Stimulated activated CD4-positive, alpha-beta T cell treated with anti-CD3 and anti-CD28 coated beads, Interleukin-2, amount 100 ng/mL, for 4 hours (primary cell): ENCODE results near the gene NHS.

Experiments used
- DNase-seq: peaks from one replicate; pipeline ENCODE4 v3.0.0-alpha.2; 2020; ENCODE audit warnings: low read depth

Gene NHS

DNA sequence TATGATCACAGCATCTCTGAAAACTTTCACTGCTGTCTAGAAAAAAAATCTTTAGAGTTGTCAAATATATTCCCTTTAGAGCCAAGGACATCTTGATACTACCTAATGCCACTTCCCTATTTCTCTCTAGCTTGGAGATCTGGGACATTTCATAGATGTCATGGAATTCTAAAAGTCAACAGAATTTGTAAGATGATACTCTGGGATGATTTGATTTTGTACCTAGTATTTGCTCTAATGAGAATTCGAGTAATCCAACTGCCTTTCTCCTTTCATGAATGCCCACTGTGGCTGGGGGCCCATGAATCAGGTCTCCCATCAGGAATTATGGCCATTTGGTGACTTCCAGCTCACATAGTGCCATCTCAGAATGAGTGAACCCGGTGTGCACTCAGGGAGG is 73.2 kb downstream of the NHS start:
- DNase-seq, result no peak

DNA sequence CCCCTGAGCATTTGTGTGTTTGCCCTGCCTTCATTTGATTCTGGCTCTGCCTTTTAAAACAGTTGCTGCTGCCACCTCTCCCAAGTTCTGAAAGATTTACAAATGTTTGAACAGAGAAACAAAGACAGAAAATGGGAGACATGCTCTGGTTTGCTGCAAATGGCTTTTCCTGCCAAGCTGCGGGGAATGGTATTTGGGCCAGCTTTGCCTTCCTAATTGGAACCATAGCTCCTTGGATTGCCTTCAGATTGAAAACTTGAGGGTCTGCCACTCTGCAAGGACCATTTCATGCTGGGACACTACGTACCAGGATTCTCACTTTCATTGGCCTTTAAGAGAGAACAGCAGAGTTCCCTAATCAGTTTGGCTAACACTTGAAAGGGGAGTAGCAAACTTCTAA is 74.9 kb downstream of the NHS start:
- no peak for DNase-seq

DNA sequence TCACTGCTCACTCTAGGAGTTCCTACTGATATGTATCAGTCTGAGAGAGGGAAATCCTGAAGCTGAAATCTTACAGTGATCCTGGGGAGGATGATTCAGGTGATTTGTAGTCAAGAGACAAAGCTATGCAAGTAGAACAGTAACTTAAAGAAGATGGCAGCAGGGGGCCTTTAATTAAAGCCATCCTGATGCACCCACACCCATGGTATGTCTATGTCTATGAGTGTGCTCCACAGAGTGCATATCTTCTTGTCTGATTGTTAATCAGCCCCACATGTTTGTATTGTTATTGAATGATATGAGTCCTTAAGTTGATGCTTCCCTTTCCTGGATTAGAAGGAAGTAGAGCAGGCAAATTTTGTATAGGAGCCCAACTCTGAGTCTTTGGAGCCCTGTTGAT is 78.8 kb downstream of the NHS start:
- no peak for DNase-seq

DNA sequence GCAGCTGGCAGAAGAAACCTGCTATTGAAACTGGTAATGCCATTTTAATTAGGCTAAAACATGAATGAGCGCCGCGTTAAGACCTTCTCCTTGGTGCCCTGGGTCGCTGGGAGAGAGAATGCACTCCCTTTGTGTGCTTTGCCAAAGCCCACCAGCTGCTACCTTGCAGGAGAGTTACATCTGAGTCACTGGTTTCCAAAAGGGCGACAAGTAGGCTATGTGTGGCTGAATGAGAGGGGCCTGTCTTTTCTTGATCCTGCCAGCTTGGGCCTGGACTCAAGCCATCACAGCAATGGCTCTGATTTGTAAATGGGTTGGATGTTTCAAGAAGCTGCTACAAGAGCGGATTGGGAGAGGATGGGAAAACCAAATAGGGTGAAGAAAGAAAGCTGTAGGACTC is 81.5 kb downstream of the NHS start:
- DNase-seq, result no peak

DNA sequence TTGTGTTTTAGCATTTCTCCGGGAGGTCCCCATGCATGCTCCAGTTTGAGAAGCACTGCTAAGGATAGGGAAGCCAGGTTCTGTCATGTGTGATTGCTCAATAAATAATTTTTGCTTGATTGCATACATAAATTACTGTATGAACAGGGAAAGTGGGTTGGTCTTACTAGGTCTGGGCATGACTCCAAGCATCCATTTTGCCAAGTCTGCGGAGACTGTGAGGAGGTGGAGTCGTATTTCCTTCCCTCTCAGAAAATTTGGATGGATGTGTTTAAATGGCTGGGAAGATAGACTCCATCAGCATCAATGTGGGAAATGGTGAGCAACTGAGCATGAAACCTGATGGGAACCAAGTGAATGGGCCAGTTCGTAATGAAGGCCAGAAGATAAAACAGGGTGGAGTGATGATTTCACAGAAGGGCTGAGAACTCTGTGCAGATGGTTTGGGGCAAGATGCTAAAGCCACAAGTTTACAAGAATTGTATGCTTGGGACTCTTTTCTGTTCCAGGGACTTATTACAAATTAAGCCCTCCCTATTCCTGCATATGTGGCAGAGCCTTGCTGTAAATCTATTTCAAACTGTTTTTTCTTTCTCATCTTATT is 84.1 kb downstream of the NHS start:
- no peak for DNase-seq

DNA sequence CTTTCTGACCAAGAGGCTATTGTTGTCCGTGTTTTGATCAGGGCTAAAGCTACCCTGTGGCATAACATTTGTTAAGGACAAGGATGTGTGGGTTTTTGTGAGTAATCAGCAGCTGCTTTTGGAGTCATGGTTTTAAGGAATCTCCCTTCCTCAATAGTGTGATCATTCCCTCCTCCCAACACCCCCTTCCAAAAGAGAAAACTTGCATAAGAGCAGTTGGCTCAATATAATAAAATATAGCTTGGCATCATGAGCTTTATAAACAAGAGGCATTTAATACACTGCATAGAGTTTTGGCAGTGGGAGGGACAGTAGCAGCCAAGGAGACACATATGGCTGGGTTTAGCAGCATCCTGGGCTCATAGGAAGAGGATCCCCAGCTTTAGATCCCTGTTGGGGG is 84.7 kb downstream of the NHS start:
- no peak for DNase-seq

DNA sequence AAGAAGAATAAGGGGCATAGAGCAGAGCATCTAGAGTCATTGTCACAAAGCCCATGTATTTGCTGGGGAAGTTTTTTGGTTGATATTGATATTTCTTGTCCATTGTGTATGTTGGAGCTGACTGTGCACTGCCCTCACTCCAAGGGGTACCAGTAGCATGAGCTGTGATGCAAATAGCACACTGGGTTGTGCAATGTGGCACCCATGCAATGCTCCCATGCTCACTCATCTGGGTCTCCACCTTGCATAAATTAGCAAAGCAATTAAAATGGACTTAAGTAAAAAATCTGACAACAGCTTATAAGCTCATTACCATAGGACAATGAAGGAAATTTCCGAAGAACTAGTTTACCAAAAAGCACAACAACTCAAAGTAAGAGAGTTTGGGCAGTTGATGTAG is 87.9 kb downstream of the NHS start:
- no peak for DNase-seq

DNA sequence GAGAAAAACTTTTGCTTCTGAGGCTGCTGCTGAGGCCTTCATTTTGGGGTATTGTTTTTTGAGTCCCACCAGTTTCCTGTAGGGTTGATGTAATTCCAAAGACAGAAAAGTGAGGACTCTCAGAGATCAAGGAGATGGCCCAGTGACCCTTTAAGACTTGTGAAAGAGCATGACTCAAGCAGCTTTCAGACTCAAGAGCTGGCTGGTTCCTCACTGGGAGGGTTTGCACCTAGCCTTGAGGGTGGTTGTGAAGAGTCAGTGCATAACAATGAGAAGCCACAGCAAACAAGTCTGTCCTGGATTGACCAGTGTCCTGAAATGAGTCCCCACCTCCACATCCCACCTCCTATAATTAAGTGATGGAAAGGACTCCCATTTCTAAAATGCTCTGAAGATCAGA is 89.2 kb downstream of the NHS start:
- no peak for DNase-seq

DNA sequence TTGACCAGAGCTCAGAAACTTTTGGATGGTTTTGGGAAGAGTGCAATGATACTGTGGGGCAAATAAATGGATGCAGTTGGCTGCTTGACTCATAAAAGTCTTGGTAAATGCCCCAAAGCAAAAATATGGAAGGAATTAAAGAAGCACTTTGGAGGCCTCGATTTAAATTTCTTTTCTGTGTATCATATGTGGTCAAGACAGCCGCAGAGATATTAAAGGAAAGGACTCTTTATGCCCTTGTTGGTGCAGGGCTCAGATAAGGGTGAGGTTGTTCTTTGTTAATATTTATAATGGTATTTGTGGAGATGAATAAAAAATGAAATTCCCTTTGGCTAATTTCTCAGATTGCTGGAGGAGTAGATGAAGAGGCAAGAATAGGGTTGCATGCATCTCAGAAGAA is 90.2 kb downstream of the NHS start:
- DNase-seq, result no peak

DNA sequence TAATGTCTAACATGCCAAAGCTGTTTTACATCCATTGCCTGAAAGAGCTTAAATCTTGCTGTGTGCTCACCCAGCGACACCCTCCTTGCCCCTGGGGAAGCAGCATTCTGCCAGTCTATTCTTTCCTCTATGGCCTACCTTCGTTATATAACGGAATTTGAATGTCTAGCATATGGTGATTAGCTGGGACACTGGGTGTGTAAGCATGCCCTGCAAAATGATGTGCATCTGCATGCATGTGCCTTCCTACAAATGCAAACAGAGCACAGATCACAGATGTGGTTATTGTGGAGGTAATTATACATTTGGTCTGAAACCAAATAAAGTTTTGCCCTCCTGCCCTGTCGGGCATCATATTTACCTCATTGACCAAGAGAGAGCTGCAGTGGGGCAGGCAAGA is 90.8 kb downstream of the NHS start:
- no peak for DNase-seq

DNA sequence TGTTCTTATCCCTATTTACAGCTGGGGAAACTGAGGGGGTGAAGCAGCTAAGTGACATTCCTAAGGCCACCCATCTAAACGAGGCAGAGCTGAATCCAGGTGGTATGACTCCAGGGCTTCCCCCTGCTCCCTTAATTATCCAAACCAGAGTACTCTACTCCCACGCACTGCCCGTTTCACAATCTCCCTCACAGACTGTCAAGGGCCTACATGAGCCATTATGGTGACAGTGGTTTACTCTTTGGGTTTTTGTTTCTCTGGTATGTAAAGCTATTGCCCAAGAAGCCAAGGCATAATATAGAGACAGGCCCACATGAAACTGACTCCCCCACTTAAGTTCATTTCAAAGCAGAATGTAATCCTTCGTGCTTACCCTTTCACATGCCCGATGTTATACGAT is 95.1 kb downstream of the NHS start:
- no peak for DNase-seq

DNA sequence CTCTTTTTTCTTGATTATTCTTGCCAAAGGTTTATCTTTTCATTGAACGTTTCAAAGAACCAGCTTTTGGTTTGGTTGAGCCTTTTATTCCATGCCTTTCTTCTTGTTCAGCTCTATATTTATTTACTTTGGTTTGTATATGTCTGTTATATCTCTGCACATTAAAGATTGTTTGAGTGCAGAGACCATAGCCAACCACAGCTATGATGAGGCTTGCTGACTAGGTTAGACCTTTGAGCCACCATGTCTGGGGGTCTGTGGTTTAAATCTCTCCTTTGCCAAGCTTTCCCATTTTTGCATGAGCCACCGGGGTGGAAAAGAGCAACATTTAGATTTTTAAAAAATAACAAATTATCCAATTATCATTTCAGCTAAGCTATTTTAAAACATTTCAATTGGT is 96.1 kb downstream of the NHS start:
- no peak for DNase-seq

DNA sequence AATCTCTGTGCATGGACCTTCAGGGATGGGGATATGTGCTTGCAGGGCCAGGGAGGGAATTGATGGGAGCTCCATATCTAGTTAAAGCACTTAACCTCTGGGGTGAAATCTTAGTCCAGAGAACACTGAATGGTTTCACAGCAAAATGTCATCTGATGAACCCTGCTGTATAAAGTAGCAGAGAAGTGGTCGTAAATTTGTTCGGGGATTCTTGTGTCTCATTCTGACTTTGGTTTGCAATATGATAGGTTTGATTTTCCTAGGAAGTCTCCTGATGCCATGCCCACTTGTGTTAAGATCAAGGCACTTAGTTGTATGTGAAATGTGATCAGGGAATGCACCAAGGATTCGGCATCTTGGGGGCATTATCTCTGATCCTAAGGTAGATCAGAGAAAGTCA is 96.9 kb downstream of the NHS start:
- DNase-seq, result no peak

DNA sequence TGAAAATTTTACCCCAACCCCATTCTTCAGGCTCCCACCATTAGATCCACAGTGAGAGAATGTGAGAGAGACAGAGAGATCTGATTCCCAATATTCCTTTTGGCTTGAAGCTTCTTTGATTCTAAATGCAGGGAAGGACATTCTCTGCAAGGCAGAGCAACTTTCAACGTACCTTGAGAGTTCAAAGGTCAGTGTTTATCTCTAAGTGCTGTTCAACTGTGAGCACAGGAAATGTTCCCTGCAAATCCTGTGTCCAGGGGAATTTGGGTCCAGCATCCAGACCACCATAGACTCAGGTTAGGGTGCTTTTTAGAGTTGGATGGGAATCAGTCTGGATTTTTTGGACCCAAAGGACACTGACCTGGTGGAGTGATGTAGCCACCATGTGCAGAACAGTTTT is 97.4 kb downstream of the NHS start:
- DNase-seq, result no peak

DNA sequence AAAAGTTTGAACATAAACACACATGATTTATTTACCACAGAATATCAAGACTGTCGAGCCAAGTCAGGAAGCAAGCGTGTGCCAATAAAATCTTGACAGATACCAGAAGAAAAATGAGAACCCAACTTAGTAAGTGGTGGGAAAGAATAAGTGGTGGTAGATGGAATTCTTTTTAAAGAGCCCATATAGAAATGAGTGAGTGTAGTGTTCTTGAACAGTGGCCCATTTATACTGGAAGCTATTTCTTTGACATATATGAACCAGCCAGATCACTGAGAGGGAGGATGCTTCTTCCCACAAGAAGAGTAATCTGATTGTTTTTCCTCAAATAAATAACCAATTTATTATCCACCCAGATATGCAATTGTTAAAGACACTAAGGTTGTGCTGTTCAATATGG is 98.0 kb downstream of the NHS start:
- DNase-seq, result no peak

DNA sequence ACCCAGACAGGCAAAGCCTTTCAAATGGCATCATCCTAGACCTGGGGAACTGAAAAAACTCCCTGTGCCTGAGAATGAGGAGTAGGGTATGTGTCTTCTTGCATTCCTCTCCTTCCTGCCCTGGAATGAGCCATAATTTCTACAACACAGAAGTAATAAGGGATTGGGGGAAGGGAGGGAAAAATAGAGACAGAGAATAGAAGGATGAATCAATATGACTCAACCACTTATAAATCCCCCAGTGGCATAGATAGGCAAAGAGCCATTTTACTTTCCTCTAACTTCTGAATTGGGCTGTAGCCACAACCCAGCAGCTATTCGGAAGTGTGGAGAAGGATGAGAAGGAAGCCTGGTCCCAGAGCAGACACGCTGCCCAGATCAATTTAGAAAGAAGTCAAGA is 99.9 kb downstream of the NHS start:
- DNase-seq, result no peak

DNA sequence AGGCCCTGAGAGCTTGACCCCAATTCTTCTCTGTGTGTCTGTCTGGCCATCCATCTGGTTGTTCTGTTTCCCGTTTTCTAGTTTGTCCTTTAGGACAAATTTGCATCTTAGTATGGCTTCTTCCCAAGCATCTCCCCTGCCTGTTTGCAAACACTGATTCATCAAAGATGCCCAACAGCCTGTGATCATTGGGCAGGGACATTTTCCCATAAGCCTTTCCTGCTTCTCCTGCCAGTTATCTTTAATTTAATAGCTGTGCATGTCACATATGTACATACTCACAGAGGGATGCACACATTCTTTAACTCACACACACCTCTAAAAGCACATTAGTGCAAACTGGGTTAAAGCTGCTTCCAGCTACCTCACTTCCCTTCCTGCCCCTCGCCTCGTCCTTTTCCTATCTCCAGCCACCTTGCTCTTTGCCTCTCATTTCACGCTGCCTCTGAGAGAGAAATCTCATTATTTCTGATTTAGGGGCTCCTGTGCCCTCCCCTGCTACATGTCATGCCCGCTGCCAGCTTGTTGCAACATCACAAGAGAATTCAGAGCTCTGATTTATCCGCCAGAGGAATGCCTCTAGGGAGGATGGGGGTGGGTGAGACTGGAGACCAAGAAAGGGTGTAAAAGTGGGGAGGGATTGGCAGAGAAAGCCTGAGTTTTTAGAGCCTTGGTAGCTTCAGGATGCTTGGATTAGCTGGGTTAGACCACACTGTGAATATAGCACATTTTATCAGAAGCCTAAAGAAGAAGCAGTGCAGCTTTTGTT is 100.6 kb downstream of the NHS start:
- no peak for DNase-seq

DNA sequence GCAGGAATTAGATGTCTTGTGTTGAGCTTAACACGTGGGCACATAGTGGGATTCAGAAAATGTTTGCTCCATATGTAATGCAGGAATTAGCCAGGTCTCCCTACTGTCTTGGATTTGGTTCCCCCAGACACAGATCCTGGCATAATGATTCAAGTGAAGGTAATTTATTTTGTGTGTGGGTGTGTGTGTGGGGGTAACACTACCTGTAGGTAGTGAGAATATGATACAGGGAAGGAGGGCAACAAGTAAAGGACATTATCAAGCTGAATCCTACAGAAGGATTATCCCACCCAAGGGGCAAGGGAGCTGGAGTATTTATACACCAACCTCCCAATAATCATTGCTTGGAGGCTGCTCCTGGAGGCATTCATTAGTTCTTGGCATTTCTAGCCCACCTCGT is 101.4 kb downstream of the NHS start:
- DNase-seq, result no peak

DNA sequence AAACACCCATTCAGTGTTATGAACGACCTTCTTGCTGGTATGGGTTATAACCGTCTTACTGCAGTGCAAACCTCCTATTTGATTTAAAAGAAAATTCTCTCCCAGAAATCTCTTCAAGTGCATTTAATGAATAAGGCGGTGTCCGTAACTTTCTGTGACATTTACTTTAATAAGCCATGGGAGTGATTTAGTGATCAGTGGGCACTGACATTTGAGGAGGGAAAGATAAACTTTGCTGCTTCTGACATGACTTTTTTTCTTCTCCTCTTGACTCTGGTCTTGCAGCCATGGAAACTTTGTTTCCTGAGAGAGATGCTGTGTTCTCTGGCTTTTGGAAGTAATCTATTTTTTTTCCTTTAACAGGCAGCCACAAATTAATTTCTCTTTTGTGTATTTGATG is 106.1 kb downstream of the NHS start:
- DNase-seq, result no peak

DNA sequence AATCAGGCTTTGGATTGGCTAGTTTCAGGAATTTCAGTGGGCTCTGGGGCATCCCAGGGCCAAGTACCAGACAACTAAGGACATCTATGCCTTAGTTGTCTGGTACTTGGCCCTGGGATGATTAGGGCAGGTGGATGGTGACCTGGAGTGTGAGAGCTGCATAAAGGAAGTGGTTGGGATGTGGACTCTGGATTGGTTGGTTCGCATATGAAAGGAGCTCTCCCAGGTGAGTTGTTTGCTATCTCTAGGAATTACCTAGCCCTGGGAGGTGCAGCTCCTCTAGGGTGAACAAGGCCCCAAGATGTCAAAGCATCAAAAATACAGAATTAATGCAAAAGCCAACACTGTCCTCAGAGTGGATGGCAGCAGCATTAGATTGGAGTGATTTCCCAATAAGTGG is 109.6 kb downstream of the NHS start:
- no peak for DNase-seq

DNA sequence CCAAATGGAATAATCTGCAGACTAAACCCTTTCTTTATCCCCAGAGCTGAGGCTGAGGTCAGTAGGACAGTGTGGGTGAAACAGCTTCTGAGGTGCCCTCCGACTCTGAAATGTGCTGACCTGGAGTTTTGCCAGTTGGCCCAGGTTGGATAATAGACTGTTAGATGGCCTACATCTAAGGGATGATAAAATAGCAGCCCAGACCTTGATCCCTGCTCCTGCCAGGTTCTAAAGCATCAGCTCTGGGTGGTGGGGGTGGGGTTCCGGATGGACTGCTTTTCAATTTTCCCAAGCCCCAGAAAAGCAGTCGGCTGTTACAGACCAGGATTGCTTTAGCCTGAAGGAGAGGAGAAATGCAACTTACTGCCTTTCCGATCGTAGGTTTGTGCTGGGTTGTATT is 110.4 kb downstream of the NHS start:
- DNase-seq, result no peak

DNA sequence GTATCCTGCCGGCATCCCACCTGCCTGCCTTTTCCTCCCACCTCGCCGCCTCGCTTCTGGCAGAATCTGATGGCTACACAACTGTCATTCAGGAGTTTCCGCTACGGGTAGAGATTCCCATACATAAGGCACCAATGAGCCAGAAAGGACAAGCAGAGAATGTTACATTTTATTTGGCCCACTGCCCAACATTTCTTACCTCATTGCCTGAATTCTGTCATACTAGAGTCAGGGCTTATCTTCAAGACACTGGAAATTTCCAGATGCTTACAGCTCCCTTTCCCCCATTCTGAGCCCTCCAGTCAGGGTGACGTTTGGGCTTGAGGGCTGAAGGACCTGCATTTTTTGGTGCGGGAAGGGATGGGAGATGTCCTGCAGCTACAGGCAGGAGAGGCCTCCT is 113.0 kb downstream of the NHS start:
- no peak for DNase-seq

DNA sequence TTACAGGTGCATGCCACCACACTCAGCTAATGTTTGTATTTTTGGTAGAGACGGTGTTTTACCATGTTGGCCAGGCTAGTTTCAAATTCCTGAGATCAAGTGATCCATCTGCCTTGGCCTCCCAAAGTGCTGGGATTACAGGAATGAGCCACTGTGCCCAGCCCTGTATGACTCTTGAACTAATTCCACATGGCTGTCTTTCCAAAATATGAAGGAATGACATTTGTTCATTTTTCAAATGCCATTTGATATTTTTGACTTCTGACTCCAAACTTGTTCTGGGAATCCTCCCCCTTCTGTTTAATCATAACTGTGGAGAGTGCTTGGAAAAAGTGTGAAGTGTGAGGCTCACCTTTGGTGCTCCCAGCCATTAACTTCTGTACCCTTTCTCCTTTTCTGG is 119.2 kb downstream of the NHS start:
- DNase-seq, result no peak

DNA sequence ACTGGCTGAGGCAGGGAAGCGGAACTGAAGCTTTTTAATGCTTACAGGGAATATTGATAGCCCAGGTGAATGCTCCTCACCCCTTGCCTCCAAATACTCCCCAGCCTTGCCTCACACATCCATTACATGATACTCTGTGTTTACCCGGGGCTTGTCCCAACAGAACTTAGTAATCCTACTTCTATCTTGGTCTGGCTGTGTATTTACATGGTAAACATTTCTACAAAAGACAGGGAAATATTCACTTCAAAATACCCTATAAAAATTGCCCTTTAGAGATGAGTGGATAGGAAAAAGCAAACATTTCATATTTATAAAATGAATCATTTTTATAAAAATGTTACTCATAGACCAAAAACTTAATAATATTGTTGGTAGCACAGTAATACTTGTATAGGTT is 120.1 kb downstream of the NHS start:
- no peak for DNase-seq
